Measurements from ENCODE around the gene ZNF593.

ZNF593 gene

GRCh38 chr1:26191739-26192138 lies 22.0 kb downstream of the ZNF593 start:
- peak; percentile 11 for DNase-seq (ENCODE audit: low read depth)
- TF ChIP-seq CTCF (IDR thresholded peaks at IDR 0.05; ENCODE audit: insufficient read depth, low read depth, low read length, missing control alignments) = no peak
- H3K4me3 ChIP-seq (ENCODE audit: low read depth, low read length) = no peak overlapping the region

GRCh38 chr1:26195805-26196204 lies 26.1 kb downstream of the ZNF593 start:
- no peak overlapping the region for H3K4me3 ChIP-seq (ENCODE audit: low read depth, low read length)
- no peak for TF ChIP-seq CTCF (IDR thresholded peaks at IDR 0.05; ENCODE audit: insufficient read depth, low read depth, low read length, missing control alignments)
- DNase-seq (ENCODE audit: low read depth) = no peak

DNA sequence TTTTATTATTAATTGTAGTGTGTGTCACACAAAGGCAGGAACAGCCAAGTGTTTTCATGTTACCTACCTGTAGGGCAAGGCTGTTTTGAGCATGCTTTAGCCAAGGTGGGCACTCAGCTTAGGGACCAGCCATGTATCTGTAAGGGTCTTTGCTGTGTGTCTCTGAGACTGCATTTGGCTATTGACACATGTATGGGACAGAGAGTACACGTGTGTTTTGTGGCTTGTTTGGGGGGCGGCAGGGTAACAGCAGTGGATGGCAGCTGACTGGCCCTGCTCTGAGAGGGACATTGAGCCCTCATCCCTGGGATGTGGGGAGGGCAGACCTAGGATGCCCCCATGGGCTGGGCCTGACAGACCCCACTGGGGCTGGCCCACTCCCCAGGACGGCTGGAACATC lies 27.6 kb downstream of the ZNF593 start:
- H3K4me3 ChIP-seq (ENCODE audit: low read depth, low read length) = no peak overlapping the region
- TF ChIP-seq CTCF (IDR thresholded peaks at IDR 0.05; ENCODE audit: insufficient read depth, low read depth, low read length, missing control alignments) = no peak
- DNase-seq (ENCODE audit: low read depth) = no peak

DNA sequence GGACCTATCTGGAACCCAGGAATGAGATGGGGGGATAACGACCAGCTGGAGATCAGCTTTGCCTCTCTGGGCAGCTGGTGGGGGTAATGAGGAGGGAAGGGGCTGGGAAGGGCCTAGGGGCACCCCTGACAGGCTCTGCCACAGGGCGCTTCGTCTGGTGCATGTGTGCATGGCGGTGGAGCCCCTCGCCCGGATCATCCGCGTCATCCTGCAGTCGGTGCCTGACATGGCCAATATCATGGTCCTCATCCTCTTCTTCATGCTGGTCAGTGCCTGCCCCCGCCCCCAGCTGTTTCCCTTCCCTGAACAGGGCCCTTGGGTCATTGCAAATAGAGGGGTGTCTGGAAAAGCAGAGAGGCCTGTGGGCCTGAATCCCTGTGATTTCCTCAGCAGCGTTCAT lies 28.1 kb downstream of the ZNF593 start:
- TF ChIP-seq CTCF (IDR thresholded peaks at IDR 0.05; ENCODE audit: insufficient read depth, low read depth, low read length, missing control alignments) = no peak
- DNase-seq (ENCODE audit: low read depth) = no peak
- H3K4me3 ChIP-seq (ENCODE audit: low read depth, low read length) = no peak overlapping the region

DNA sequence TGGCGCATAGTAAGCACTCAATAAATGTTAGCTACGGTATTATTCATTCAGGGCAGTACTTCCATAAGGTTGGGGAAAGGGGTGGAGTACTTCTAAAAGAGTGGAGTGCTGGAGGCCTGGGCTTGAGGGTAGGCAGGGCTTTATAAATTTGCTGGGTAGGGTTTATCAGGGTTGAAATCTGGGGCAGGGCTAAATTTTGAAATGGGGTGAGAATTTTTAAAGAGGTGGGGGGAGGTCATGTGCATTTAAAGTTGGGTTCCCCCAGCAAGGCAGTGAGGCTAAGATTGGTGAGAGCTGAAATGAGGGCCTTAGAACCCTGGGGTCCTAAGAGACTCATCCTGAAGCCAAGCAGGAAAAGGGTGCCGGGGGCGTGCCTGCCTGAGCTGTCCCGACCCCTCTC lies 30.7 kb downstream of the ZNF593 start:
- no peak for TF ChIP-seq CTCF (IDR thresholded peaks at IDR 0.05; ENCODE audit: insufficient read depth, low read depth, low read length, missing control alignments)
- no peak overlapping the region for H3K4me3 ChIP-seq (ENCODE audit: low read depth, low read length)
- DNase-seq (ENCODE audit: low read depth) = no peak

DNA sequence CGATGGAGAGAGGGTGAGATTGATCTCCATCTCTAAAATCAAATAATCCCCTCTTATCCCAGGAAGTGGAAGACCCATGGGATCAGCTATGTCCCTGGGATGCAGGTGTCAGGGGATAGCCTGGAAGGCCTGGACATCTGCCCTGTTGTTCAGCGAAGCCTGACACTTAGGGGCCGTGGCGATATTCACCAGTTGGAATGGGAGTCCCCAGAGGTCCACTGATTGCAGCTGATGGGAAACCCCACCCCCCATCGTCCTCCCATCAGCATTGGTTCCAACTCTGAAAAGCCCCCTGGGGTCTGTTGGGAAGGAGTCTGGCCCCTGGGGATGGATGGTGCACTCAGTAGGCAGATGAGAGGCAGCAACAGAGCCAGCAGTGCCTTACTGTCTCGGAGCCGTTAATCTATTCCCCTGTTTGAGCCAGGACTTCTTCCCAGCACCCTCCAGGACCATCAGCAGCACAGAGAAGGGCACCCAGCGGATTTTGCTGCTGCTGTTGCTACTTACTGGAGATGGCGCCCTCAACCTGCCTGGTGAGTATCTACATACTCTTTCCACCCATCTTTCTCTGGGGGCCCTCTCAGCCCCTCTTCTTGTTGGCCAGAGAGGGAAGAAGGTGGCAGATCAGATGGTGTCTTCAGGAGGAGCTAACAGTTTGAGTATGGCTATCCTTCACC lies 34.1 kb downstream of the ZNF593 start:
- no peak overlapping the region for H3K4me3 ChIP-seq (ENCODE audit: low read depth, low read length)
- DNase-seq (ENCODE audit: low read depth) = no peak
- TF ChIP-seq CTCF (IDR thresholded peaks at IDR 0.05; ENCODE audit: insufficient read depth, low read depth, low read length, missing control alignments) = no peak
